Kidney tubule cell (primary cell): Measurements from ENCODE around the gene ZNF277.
"Not testable (repeated sequence)": the region's sequence is repeated elsewhere in the genome, so short reads cannot be mapped to it uniquely, and the experiment has no call there.

ENCODE experiments used
- DNase-seq: peaks from one replicate; pipeline ENCODE4 v3.0.0-alpha.2; 2018; ENCODE audit warnings: low spot score

Gene ZNF277

DNA sequence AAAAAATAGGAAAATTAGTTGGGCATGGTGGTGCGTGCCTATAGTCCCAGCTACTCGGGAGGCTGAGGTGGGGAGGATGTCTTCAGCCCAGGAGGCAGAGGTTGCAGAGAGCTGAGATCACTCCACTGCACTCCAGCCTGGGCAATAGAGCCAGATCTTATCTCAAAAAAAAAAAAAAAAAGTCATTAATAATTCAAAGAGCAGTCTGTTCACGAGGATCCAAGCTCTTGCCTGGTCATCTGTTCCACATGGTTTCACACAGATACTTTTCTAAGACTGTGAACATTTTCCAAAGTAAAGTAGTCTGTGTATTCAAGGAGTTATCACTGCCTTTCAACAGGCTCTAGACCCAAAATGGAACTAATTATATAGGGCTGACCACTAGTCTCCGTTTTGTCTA, 86.9 kb downstream of the ZNF277 start:
- peak; percentile 39 for DNase-seq

DNA sequence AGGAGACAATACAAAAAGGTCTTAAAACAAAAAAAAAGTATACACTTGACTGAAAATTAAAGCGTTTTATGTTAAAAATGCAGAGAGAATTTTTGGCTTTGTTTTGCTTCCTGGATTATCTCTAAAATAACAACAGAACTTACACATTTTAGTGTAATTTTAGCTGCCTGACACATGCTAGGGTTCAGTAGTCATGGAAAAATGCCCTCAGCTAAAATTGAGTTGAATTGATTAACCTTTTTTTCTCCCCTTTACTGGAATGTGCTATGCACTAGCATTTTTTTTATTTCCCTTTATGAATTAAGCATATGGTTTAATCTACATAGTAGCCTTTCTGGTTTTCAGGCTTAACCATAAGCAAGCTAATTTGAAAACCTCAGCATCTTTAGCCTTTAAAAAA, 89.9 kb downstream of the ZNF277 start:
- no peak for DNase-seq

DNA sequence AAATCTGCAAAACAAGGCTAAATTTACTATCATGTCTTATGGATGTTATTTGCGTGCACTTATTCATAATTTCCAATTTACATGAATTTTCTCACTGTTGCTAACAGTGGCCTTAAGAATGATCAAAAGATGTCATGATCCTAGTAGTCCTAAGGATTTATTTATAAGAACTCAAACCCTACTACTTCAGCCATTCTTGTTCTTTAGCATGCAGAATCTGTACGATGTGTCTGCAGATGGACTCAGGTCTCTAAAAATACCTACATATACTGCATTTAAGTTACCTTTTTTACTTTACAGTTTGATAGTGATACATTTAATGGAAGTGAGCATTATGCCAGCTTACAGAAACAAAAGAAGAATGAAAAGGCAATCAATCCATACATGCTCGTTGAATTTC, 91.2 kb downstream of the ZNF277 start:
- no peak for DNase-seq

DNA sequence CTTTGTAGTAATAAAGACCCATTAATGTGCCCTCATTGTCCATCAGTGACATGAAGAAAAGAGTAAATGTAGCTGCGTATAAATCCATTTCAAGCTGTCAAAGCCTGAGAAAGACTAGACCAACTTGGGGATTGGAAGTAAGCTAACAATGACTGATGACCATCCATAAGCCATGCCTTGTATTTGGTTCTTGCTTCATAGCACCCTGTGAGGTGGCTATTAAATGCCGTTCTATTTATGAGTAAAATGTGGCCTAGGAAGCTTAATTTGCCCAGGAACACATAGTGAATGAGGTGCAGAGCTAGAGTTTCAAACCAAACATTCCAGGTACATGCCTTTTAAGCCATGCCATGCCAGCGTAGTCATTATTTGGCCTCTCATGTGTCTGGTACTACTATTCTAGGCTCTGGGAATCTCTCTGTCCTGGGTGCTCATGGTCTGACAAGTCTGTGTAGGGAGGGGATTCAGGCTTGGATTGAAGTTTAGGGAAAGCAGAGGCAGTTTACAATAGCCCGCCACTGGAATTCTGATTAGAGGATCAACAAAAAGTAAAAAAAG, 92.1 kb downstream of the ZNF277 start:
- no peak for DNase-seq

DNA sequence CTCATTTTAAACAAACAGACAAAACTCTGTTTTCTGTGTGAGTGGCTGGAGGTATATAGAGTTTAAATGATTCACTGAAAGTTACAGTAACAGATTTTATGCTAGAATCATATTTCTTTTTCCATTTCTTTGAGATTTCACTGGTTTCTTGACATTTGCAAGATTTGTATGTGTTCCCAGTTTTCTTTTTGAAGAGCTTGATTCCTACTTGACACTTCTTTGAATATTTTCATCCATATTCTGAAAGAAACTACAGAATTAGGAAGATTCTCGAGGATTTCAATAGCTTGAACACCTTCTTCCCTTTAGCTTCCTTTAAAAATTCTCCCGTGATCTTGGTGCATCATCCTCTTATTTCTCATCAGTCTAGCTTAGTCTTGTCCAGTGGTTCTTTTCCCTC, 93.6 kb downstream of the ZNF277 start:
- DNase-seq = no peak

- DNase-seq = no peak
Measured at GRCh38 chr7:112300831-112301407, 94.4 kb downstream of the ZNF277 start.

GRCh38 chr7:112302566-112302965, 96.1 kb downstream of the ZNF277 start:
- no peak for DNase-seq

DNA sequence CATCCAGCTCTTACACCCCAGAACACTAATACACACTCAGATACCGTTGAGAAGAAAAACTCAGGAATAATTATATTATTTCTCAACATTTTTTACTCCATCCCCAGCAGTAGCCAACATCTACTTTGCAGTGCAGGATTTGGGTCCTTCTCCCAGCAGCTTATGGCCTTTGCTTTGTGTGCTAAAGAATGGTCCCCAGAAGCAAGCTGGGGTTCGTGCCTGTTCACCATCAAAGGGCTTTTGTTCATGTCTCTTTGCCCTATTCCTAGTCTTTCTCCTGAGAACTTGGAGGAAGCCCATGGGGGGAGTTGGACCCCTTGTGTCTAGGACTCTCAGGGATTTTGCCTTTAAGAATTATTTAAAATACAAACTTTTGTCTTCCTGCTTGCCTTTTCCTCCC, 100.4 kb downstream of the ZNF277 start:
- no peak for DNase-seq

GRCh38 chr7:112307506-112307905, 101.0 kb downstream of the ZNF277 start:
- DNase-seq = no peak

GRCh38 chr7:112308974-112309373, 102.5 kb downstream of the ZNF277 start:
- no peak for DNase-seq

GRCh38 chr7:112316803-112317202, 110.3 kb downstream of the ZNF277 start:
- DNase-seq = not testable (repeated sequence)

GRCh38 chr7:112322070-112322469, 115.6 kb downstream of the ZNF277 start:
- no peak for DNase-seq

- DNase-seq = no peak
Measured at GRCh38 chr7:112327566-112327965, 121.1 kb downstream of the ZNF277 start.

DNA sequence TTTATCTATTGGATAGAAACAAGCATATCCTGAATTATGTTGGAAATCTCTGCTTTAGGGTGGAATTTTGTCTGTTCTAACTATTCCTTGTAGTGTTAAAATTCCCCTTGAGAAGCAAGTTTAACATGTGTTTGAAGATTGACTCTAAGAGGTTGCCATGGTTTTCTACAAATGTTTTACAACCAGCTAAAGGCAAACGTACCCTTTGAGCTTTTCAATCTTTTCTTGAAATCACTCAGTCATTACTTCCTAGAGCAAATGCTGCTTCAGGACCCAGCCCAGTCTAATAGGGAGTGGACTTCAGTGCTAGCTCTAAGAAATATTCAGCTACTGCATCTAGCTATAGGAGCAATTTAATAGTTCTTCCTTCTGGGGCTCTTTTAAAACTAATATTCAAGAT, 125.0 kb downstream of the ZNF277 start:
- no peak for DNase-seq

GRCh38 chr7:112334366-112334765, 127.9 kb downstream of the ZNF277 start:
- no peak for DNase-seq

GRCh38 chr7:112336261-112336660, 129.8 kb downstream of the ZNF277 start:
- no peak for DNase-seq

- DNase-seq = no peak
Measured at GRCh38 chr7:112336936-112337576, 130.6 kb downstream of the ZNF277 start.

- no peak for DNase-seq
Measured at GRCh38 chr7:112337892-112338291, 131.4 kb downstream of the ZNF277 start.

DNA sequence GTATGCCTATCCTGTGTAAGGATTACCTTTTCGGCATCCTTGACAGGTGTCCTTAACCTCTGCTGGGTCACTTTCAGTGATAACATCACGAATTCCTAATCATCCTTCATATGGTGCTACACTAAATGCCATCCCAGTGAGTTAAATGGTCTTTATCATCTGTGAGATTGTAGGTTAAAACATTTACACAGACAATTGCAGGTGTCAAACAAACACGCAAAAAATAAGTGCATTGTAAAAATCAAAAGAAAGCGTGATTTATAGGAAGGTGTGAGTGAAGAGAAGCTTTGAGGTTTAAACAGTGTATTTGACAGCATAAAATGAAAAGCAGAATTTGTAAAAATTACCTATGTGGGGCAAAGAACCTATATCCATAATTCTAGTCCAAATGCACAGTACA, 132.3 kb downstream of the ZNF277 start:
- DNase-seq = no peak

DNA sequence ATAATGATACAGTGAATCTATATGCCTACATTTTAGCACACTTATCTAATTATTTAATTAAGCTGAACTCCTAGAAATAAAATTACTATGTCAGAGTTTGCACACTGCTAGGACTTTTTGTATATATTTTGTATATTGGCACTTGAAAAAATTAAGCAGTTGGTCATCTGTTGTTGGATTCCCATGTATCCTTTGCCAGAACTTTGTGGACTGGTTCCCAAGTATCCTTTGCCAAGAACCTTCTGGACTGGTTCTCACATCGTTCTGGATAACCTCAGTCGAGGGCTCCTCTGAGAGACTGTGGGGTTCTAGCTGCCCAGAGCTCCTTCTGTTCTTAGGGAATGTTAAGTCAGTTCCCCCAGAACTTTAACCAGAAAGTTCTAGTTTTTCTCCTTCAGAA, 135.0 kb downstream of the ZNF277 start:
- no peak for DNase-seq

DNA sequence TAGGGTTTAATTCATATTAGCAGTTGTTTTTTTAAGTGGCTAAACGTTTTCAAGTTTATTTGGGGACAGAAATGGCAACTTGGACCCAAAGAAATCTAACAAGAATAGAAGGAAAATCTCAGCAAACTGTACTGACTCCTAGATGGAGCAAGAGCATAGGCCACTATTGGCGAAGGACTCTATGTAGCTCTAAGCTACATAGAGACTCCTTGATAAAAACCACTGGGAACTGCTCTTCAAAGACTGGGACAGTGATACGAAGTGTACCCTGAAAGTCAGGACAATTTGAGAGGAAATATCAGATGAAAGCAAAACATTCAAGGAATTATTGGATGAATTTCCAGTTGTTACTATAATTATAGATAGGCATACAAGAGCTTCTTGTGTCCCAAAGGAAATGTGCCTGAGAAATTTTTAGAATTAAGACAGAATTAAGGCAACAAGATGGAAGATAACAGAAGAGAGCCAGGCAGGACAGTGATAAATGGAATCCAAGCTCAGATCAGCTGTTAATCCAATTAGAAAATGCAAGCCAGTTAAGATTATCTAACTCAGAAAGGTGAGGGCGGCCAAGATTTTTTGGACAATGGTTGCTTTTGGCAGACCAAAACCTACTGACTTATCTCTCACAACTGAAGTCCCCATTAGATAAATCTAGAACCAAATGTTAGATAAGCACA, 140.0 kb downstream of the ZNF277 start:
- DNase-seq = no peak

- no peak for DNase-seq
Measured at GRCh38 chr7:112347088-112347487, 140.6 kb downstream of the ZNF277 start.

- DNase-seq = no peak
Measured at GRCh38 chr7:112350585-112350984, 144.1 kb downstream of the ZNF277 start.
